NCI-H146 treated with DMSO at 0.1 percent for 48 hours (cell line): ENCODE measurements around the gene USP7.
"Not testable (repeated sequence)": the region's sequence is repeated elsewhere in the genome, so short reads cannot be mapped to it uniquely, and the experiment has no call there.

Experiments
- DNase-seq: peaks from one replicate; lab custom pipeline; 2025; ENCODE audit not compliant: unreplicated experiment; lab: John Stamatoyannopoulos, UW

Gene USP7

DNA sequence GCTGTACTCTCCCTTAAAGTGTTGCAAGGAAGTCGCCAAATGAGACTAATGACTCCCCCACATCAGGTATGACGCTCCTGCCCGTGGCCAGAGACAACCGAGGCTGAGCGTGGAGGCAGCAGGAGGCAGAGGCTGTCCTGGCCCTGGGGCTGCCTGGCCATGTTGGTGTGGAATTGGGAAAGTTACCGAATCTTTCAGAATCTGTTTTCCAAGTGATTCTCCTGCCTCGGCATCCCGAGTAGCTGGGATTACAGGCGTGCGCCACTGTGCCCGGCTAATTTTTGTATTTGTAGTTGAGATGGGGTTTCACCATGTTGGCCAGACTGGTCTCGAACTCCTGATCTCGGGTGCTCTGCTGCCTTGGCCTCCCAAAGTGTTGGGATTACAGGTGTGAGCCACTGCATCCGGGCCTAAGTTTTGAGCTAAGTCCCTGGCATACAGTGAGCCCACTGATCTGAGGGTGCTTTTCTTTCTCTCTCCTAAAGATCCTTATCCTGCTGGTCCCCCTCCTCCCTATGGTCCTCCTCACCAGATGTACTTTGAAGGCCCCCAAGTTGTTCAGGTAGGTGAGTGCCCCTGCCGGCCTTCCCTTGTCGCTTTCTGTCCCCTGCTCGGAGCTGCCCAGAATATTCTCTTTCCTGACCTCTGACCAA, 80.9 kb downstream of the USP7 start:
- DNase-seq, result no peak

DNA sequence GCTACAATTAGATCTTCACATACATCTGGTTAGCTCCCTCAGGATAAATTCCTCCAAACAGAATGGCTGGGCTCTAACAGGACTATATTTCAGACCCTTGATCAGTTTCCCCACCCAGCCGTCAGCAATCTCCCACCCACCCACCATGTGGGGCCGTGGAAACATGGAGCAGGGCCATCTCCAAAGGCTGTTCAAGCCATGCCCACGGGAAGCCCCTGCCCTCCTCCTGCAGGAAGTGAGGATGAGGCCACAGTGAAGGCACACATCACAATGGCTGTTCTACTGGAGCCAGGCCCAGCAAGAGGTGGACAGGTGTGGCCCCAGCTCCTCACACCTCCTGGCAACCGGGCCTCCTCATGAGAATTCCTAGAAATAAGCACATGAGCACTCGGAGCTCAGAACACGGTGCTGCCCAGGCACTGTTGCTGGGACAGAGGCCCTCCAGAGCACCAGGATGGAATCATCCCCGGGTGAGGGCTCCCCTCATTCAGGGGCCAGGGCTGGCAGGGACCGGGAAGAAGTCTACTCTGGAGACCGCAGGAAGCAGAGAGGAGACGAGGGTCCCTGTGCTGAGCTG, 81.6 kb downstream of the USP7 start, which contains the start of gene LITAFD:
TSS of gene LITAFD (plus strand) at position 311 of the 577 bp plus-strand sequence. CDS start 2,005 bp downstream, outside the sequence.
- no peak for DNase-seq

DNA sequence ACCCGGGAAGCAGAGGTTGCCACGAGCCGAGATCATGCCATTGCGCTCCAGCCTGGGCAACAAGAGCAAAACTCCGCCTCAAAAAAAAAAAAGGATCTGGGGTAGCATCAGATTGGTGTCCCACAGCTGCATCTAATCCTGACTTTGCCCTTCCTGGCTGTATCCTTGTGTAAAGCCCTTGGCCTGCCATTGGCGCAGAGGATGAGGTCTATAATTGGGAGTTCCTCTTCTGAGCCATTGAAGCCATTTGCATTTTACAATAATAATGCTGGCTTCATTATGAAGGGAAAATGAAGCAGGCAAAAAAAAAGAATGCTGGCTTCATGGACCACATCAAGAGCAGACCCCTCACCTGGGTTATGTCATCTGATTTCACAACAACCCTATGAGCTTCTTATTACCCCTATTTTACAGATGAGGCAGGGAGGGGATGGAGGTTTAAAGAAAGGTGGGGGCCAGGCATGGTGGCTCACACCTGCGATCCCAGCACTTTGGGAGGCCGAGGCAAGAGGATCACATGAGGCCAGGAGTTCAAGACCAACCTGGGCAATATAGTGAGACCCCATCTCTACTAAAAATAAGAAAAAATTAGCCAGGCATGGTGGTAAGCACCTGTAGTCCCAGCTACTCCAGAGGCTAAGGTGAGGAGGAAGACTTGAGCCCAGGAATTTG, 82.7 kb downstream of the USP7 start:
- no peak for DNase-seq

DNA sequence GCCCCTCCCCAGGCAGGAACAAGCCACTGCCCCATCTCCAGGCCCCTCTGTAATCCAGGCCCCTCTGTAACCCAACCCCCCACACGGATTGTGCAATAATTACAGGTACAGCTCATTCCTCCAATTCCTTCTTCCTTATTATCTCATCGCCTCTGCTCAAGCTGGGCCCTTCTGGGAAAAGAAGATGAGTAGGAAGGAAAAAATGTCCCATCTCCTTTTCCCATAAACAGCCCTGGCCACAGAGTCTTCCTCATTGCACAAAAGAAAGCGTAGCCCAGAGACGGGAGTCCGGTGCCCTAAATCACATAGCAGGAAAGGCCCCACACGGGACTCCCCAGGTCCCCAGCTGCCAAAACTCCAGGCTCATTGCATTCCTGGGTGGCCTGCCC, 85.2 kb downstream of the USP7 start:
- DNase-seq, result no peak

DNA sequence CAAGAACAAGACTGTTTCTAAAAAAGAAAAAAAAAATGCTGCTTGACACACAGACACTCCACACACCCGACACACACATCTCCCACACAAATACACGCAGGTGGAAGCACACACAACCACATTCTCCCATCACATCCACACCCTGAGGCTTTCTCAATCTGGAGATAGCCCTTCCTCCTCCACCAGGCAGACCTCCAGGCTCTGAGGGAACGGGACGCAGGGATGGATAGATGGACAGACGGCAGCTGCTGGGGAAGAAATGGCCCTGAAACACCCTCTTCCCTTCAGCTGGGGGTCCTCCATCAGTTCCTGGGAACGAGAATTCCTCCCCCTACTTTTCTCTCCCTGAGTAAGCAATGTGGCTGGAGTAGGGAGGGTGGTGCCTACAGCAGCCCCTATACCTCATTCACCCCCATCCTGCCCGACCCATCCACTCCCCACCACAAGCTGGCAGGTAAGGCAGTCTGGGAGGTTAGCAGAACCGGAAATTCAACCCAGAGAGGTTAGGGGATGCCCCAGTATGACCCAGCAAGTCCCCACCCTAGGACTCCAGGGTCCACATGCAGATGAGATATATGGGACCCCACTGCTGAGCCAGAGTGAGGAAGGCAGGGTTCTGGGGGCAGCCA, 85.7 kb downstream of the USP7 start:
- DNase-seq, result no peak

DNA sequence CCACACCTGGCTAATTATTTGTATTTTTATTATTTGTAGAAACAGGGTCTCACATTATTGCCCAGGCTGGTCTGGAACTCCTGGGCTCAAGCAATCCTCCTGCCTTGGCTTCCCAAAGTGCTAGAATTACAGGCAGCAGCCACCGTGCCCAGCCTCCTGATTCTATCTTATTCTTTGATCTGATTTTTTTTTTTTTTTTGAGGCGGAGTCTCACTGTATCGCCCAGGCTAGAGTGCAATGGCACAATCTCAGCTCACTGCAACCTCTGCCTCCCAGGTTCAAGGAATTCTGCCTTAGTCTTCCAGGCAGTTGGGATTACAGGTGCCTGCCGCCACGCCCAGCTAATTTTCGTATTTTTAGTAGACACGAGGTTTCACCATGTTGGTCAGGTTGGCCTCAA, 88.4 kb downstream of the USP7 start:
- not testable (repeated sequence) for DNase-seq

DNA sequence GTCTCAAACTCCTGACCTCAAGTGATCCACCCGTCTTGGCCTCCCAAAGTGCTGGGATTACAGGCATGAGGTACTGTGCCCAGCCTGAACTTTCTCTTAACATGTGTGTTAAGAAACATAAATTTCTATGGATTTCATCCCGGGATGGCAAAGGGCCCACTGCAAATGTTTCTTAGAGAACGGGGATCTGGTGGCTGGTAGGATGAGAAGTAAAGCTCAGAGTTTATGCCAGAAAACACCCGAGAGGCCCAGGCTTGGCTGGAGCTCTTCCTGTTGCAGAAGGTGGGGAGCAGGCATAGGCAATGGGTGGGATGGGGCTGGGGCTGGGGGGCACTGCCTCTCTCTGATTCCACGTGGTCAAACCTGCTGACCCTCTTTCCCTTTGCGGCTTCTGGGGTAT, 89.3 kb downstream of the USP7 start:
- no peak for DNase-seq

DNA sequence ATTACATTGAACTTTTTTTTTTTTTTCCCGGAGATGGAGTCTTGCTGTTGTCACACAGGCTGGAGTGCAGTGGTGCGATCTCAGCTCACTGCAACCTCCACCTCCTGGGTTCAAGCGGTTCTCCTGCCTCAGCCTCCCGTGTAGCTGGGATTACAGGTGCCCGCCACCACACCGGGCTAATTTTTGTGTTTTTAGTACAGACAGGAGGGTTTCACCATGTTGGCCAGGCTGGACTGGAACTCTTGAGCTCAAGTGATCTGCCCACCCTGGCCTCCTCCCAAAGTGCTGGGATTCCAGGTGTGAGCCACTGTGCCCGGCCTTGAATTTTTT, 89.9 kb downstream of the USP7 start:
- DNase-seq, result not testable (repeated sequence)

DNA sequence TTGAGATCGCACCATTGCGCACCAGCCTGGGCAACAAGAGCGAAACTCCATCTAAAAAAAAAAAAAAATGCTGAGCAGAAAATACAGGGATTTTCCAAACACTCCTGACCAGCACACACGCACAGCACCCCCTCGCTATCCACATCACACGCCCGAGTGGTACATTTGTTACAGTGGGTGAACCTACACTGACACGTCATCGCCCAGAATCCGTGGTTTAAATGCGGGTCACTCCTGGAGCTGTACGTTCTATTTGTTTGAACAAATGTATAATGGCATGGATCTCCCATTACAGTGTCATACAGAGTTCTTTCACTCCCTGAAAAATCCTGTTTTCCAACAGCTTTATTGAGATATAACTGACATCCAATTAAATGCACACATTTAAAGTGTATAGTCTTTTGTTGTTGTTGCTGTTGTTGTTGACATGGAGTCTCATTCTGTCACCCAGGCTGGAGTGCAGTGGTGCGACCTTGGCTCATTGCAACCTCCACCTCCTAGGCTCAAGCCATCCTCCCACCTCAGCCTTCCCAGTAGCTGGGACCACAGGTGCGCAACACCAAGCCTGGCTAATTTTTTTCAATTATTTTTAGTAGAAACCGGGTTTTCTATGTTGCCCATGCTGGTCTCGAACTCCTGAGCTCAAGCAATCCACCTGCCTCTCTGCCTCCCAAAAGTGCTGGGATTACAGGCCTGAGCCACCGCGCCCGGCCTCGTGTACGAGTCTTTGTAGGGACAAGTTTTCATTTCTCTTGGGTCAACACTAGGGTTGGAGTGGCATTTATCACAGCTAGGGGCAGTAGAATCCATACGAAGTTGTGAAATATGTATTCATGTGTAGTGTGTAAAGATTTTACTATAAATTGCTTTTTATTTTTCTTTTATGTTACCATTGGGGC, 90.5 kb downstream of the USP7 start:
- DNase-seq, result no peak

DNA sequence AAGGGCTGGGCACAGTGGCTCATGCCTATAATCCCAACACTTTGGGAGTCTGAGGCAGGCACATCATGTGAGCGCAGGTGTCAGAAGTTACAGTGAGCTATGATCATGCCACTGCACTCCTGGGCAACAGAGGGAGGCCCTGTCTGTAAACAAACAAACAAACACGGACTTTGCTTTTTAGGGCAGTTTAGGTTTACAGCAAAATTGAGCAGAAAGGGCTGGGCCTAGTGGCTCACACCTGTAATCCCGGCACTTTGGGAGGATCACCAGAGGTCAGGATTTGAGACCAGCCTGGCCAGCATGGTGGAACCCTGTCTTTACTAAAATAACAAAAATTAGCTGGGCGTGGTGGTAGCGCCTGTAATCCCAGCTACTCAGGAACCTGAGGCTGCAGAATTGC, 91.6 kb downstream of the USP7 start:
- DNase-seq, result no peak

DNA sequence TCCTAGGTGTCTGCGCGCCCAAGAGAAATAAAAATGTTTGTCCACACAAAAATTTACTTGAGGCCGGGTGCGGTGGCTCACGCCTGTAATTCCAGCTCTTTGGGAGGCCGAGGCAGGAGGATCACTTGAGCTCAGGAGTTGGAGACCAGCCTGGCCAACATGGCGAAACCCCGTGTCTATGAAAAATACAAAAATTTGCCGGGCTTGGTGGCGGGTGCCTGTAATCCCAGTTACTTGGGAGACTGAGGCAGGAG, 93.8 kb downstream of the USP7 start:
- not testable (repeated sequence) for DNase-seq

DNA sequence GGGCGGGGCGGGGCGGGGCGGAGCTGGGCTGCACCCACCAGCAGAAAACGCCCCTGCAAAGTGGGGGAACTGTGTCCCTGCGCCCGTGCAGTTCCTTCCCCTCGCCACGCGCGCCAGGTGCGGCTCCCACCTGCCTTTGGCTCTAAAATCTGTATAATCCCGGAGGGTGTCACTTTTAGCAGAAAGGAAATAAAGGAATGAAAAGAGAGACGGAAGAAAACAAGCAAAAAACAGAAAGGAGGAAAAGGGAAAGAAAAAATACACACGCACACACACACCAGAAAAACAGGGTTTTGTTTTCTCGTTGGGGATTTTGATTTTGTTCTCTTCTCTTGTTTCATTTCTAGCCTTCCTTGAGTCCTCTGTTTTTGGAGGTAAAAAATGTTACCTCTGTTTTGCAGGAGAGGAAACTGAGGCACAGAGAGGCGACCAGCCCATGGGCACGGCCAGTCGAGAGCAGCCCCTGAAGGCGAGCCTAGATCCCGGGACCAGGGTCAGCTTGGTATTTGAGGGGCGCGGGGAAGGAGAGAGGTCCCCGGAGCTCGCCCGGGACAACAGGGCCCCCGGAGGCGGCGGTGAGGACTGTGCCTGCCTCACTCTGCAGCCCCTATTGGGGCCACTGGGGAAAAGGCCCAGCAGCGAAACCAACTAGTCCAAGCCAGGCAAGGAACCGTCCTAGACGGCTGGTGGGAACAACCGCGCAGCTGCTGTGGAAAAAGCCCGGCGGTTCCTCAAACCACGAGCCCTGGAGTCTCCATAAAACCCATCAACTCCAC, 94.3 kb downstream of the USP7 start:
- no peak for DNase-seq

DNA sequence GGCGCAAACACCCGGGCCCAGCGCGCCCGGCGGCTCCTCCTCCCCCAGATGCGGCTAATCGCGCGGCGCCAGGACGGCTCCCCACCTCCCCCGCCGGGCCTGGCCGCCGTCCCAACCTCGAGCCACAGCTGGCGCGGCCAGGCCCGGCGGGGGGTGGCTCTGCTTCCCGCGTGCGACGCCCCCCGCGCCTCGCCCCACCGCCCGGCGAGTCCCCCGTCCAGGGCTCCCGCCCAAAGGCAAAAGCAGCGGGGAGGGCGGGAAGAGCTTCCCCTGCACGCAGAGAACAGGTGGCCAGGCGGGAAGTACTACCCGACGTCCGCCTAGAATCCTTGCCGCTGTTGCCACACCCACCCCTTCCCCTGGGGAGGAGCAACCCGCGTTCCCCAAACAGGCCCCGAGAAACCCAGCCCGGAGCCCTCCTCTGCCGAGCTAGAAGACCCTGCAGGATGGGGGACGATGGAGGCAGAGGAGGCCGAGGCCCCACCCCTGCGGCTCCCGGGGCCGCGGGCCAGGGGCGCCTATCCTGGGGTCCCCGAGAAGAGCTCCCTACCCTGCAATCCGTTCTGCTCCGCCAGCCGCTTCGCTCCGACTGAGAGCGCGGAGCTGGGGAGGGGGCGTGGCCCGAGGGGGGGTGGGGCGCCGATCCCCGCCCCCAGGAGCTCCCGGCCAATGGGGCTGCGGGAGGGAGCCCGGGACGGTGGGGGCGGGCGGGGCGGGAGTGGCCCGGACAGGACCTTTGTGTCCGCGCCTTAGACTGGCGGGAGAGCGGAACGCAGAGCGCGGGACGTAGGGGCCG, 95.1 kb downstream of the USP7 start, which contains the start of gene CARHSP1:
TSS of gene CARHSP1 (minus strand) at position 591 of the 796 bp plus-strand sequence. CDS start 9,678 bp downstream, outside the sequence.
- peak; percentile 94 for DNase-seq

DNA sequence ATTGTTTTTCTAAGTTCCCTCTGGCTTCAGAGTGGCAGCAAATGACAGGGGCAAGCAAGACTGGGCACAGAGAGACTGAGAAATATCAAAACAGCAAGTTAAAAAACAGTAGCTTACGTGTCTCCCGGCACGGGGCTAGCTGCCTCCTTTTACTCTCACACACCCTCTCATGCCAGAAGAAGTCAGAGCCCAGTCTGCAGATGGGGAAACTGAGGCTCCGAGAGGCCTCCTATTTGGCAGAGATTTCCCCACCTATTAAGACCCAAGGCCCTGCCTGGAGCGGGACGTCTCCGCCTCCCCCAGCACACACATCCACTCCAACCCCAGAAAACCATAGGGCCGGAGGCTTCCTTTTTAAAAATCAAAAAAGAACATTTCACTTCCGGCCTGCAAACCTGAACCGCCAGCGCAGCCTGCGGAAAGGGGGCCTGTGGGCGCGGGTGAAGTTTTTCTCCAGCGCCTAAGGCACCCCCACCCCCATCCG, 95.7 kb downstream of the USP7 start:
- DNase-seq, result no peak

DNA sequence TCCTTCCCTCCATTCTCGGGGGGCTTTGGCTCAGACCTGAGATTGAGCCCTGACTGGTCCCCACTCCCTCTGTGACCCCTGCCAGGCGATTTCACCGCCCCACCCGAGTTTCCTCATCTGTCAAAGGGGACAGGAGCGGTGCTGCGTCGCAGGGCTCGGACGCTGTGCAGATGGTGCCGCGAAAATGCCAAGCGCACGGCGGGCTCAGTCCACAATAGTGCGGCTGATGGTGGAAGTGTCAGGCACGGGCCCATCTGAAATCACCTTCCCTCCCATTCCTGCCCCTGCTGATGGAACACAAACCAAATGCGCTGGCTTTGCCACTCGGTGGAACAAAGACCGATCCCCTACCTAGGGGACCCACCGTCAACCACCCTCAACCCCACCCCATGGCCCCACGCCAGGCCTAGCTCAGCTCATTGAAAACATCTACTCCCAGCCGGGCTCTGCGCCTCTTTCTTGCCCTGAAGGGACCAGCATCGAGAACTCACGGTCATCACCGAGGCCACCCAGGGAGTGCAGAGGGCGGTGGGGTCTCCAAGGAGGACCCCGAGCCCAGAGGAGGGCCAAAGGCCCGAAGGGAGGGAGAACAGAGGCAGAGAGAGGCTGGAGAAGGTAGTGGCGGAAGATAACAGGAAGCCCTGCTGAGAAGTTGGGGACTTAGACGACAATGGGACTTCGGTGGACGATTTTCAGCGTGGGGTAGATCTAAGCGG, 96.3 kb downstream of the USP7 start:
- DNase-seq, result no peak

DNA sequence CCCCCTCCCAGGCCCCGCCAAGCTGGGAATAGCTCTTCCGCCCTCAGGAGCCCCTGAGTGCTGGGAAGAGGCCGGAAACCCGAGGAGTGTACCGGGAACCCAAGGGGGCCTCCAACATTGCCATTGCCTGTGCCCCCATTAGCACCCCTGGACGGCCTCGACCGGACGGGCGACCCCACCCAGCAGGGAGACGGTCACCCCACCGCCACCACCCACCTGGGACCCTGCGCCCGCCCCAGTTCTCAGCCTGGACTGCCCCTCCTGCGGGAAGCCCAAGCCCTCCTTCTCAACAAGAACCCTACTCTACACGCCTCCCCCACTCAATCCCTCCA, 96.9 kb downstream of the USP7 start:
- DNase-seq, result no peak

DNA sequence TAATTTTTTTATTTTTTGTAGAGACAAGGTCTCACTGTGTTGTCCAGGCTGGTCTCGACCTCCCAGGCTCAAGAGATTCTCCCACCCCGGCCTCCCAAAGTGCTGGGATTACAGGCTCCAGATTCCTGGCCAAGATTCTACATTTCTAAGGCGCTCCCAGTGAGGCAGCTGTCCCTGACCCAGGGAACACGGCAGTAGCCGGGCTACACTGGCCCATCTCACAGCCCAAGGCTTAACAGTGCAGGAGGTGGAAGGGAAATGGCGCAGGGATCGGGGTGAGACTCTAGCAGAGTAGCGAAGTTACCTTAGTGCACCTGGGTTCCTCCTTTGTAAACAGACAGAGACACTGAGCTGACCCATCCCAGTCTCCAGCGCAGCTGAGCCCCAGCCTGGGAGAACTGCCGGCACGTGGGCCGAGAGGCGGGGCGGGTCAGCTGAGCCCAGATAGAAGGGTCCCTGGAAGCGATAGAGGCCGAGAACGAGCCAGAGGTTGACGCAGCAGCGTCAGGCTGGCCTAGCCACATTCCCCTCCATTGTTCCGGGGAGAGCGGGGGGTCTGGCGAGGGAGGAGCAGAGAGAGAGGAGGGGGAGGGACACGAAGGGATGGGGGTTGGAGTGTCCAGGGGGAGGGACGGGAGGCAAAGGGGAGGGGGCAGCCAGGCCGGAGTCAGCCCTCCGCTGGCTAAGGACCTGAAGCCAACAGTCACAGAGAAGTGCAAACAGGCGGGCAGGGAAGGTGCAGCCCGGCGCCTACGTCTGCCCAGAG, 97.4 kb downstream of the USP7 start:
- DNase-seq, result no peak

DNA sequence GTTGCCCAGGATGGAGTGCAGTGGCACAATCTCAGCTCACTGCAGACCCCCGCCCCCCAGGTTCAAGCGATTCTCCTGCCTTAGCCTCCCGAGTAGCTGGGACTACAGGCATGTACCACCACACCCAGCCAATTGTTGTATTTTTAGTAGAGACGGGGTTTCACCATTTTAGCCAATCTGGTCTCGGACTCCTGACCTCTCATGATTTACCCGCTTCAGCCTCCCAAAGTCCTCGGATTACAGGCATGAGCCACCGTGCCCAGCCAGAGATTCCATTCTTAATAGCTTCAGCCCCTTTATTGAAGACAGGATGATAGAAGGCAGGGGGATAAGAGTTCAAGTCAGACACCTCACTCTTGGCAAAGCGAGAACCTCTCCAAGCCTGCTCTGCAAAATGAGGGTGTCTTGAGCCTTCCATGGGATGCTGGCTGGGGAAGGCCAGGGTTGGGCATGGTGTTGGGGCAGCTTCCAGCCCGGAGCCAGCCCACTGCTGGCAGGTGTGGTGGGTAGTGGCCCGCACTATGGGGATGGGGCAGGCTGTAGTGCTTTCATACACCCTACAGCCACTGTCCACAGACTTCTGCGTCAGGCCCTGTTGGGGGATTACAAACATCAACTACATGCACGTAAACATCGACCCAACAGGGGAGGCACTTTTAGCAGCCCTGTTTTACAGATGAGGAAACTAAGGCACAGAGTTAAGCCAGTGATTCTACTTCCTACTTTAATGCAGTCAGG, 98.4 kb downstream of the USP7 start:
- DNase-seq, result no peak
